H1 (cell line): ENCODE results near the gene ELOA. TPM values are rescaled to one million over a fixed set of nuclear protein-coding genes. Genes with fewer than 3 reads are reported as not detected.

Experiments
- CTCF ChIA-PET: fragments of 300-600 bp; sonication (Branson Sonifier 250); formaldehyde crosslinking; loops from one replicate; lab custom pipeline; 2021; ENCODE audit not compliant: partially characterized antibody; lab: Charles Lee
- POLR2A ChIA-PET: fragments of 300-600 bp; sonication (Branson Sonifier 250); formaldehyde crosslinking; loops from one replicate; lab custom pipeline; 2021; ENCODE audit warnings: inconsistent platforms; ENCODE audit not compliant: partially characterized antibody; lab: Charles Lee
- DNase-seq, 2 experiments: peaks; one replicate each; pipeline versions ENCODE4 v3.0.0 to v3.0.0-alpha.2; 2010 to 2022; ENCODE audit warnings: low spot score in 2 of 2, low read depth in 1 of 2, mixed read lengths in 1 of 2
- FAIRE-seq: peaks from 2 replicates; lab custom pipeline; 2011; peaks lifted over from hg19 to GRCh38; lab: Jason Lieb, UNC
- H2AFZ ChIP-seq: 2 replicates; pipeline ENCODE4 v1.8.1; 2012; ENCODE audit warnings: low read length, inconsistent platforms
- H2AK5ac ChIP-seq: 2 replicates; pipeline ENCODE4 v1.6.1; 2013; ENCODE audit warnings: low read depth, low read length
- H2BK120ac ChIP-seq: replicated peaks from 2 replicates; pipeline ENCODE3; 2013; ENCODE audit warnings: low read depth, low read length, inconsistent platforms
- H2BK12ac ChIP-seq: 2 replicates; pipeline ENCODE4 v1.6.1; 2013; ENCODE audit warnings: low read depth, low read length
- H2BK15ac ChIP-seq: 2 replicates; pipeline ENCODE4 v1.6.1; 2013; ENCODE audit warnings: low read length
- H2BK20ac ChIP-seq: 2 replicates; pipeline ENCODE4 v1.6.1; 2013; ENCODE audit warnings: low read length
- H2BK5ac ChIP-seq: 2 replicates; pipeline ENCODE4 v1.6.1; 2013; ENCODE audit warnings: low read depth, low read length
- H3K14ac ChIP-seq: 2 replicates; pipeline ENCODE4 v1.6.1; 2013; ENCODE audit warnings: inconsistent platforms; ENCODE audit not compliant: insufficient read length
- H3K18ac ChIP-seq: 2 replicates; pipeline ENCODE4 v1.6.1; 2013; ENCODE audit warnings: low read length; ENCODE audit errors: extremely low read depth
- H3K23ac ChIP-seq: 2 replicates; pipeline ENCODE4 v1.6.1; 2013; ENCODE audit warnings: inconsistent platforms; ENCODE audit not compliant: insufficient read length
- H3K23me2 ChIP-seq: 2 replicates; pipeline ENCODE4 v1.6.1; 2013; ENCODE audit warnings: low read depth, low read length
- H3K27ac ChIP-seq: 2 replicates; pipeline ENCODE4 v1.6.1; 2011; ENCODE audit warnings: low read depth, low read length, inconsistent platforms
- H3K27me3 ChIP-seq, 4 experiments: replicated peaks in 1 of 4; 1 replicate in 1 of 4; 2 replicates in 3 of 4; pipeline versions ENCODE4 v1.6.1 to v1.8.1; 2011 to 2013; ENCODE audit warnings: low read length in 3 of 4, mild to moderate bottlenecking in 3 of 4, inconsistent platforms in 2 of 4, mixed read lengths in 2 of 4, moderate library complexity in 1 of 4; ENCODE audit not compliant: control insufficient read depth in 3 of 4, insufficient read depth in 3 of 4; ENCODE audit errors: extremely low read depth in 1 of 4
- H3K36me3 ChIP-seq, 4 experiments: 2 replicates each; pipeline versions ENCODE4 v1.6.1 to v1.8.1; 2011 to 2013; ENCODE audit warnings: mild to moderate bottlenecking in 4 of 4, low read length in 3 of 4, moderate library complexity in 2 of 4, control low read depth in 1 of 4, inconsistent platforms in 1 of 4; ENCODE audit not compliant: insufficient read depth in 4 of 4, control insufficient read depth in 2 of 4
- H3K4ac ChIP-seq: replicated peaks from 2 replicates; pipeline ENCODE3; 2013; ENCODE audit warnings: low read length, low read depth, mixed read lengths, inconsistent platforms; ENCODE audit not compliant: insufficient read length
- H3K4me1 ChIP-seq, 4 experiments: replicated peaks in 1 of 4; 1 replicate in 1 of 4; 2 replicates in 3 of 4; pipeline versions ENCODE4 v1.6.1 to v1.8.1; 2011 to 2013; ENCODE audit warnings: low read length in 3 of 4, inconsistent platforms in 2 of 4, mixed read lengths in 1 of 4; ENCODE audit not compliant: insufficient read depth in 4 of 4, control insufficient read depth in 3 of 4
- H3K4me2 ChIP-seq, 2 experiments: 2 replicates each; pipeline versions ENCODE4 v1.6.1 to v1.8.1; 2011 to 2013; ENCODE audit warnings: low read depth in 2 of 2, low read length in 2 of 2, control low read depth in 1 of 2, inconsistent platforms in 1 of 2, mild to moderate bottlenecking in 1 of 2; ENCODE audit not compliant: insufficient read depth in 1 of 2
- H3K4me3 ChIP-seq, 4 experiments: fragments of 200-600, 300-600 bp in 1 of 4; sonication (generic), shearing (Covaris generic), sonication (Bioruptor Twin) in 1 of 4; 2 replicates each; pipeline versions ENCODE4 v1.5.1 to v1.8.1; 2011 to 2016; ENCODE audit warnings: low read length in 4 of 4, low read depth in 3 of 4, control low read depth in 2 of 4, inconsistent platforms in 2 of 4, mild to moderate bottlenecking in 2 of 4, mixed read lengths in 1 of 4, moderate library complexity in 1 of 4; ENCODE audit not compliant: insufficient read depth in 2 of 4; ENCODE audit errors: extremely low read depth in 1 of 4
- H3K56ac ChIP-seq: replicated peaks from 2 replicates; pipeline ENCODE3; 2013; ENCODE audit warnings: low read depth, mild to moderate bottlenecking, mixed read lengths, low read length, inconsistent platforms; ENCODE audit not compliant: insufficient read length
- H3K79me1 ChIP-seq: 2 replicates; pipeline ENCODE4 v1.6.1; 2013; ENCODE audit warnings: low read depth, low read length, control low read depth
- H3K79me2 ChIP-seq, 2 experiments: 2 replicates each; pipeline versions ENCODE4 v1.6.1 to v1.8.1; 2012 to 2013; ENCODE audit warnings: low read length in 2 of 2, mild to moderate bottlenecking in 2 of 2, inconsistent platforms in 1 of 2; ENCODE audit not compliant: insufficient read depth in 2 of 2, control insufficient read depth in 1 of 2
- H3K9ac ChIP-seq, 4 experiments: replicated peaks in 1 of 4; 1 replicate in 1 of 4; 2 replicates in 3 of 4; pipeline versions ENCODE4 v1.6.1 to v1.8.1; 2011 to 2013; ENCODE audit warnings: low read depth in 3 of 4, low read length in 3 of 4, control low read depth in 2 of 4, mild to moderate bottlenecking in 2 of 4, moderate library complexity in 2 of 4, inconsistent platforms in 1 of 4; ENCODE audit errors: extremely low read depth in 1 of 4
- H3K9me3 ChIP-seq, 2 experiments: 2 replicates each; pipeline versions ENCODE4 v1.6.1 to v1.8.1; 2012 to 2013; ENCODE audit warnings: mild to moderate bottlenecking in 2 of 2, moderate library complexity in 2 of 2, control low read depth in 1 of 2, inconsistent platforms in 1 of 2, low read depth in 1 of 2, low read length in 1 of 2, mixed read lengths in 1 of 2; ENCODE audit not compliant: insufficient read depth in 2 of 2
- H4K20me1 ChIP-seq, 2 experiments: replicated peaks in 1 of 2; 2 replicates each; pipeline versions ENCODE3 to v1.8.1; 2011 to 2013; ENCODE audit warnings: inconsistent platforms in 2 of 2, low read length in 2 of 2, mild to moderate bottlenecking in 1 of 2; ENCODE audit not compliant: insufficient read depth in 2 of 2, control insufficient read depth in 1 of 2
- H4K5ac ChIP-seq: 2 replicates; pipeline ENCODE4 v1.6.1; 2013; ENCODE audit warnings: low read length, low read depth, mixed read lengths, inconsistent platforms; ENCODE audit not compliant: insufficient read length
- H4K8ac ChIP-seq: 2 replicates; pipeline ENCODE4 v1.8.0; 2013; ENCODE audit warnings: mild to moderate bottlenecking, moderate library complexity, low read length, inconsistent platforms; ENCODE audit not compliant: insufficient read depth; ENCODE audit errors: extremely low read depth
- H4K91ac ChIP-seq: replicated peaks from 2 replicates; pipeline ENCODE3; 2013; ENCODE audit warnings: low read length, mixed read lengths, inconsistent platforms; ENCODE audit not compliant: insufficient read length
- CBX5 ChIP-seq: fragments of 300-800, 300-1000 bp; sonication (generic); IDR thresholded peaks from 2 replicates; pipeline ENCODE4 v1.7.1; 2016; ENCODE audit warnings: antibody characterized with exemption, low read length, low read depth
- CEBPB ChIP-seq: IDR thresholded peaks from 2 replicates; pipeline ENCODE4 v1.6.1; 2012; ENCODE audit warnings: low read depth, low read length
- EP300 ChIP-seq, 2 experiments: IDR thresholded peaks; 1 replicate in 1 of 2; 2 replicates in 1 of 2; pipeline ENCODE4 v1.6.1; 2011 to 2012; ENCODE audit warnings: low read depth in 2 of 2, low read length in 2 of 2, mild to moderate bottlenecking in 2 of 2, borderline replicate concordance in 1 of 2, inconsistent platforms in 1 of 2, moderate library complexity in 1 of 2
- HDAC2 ChIP-seq, 2 experiments: fragments of 300-600 bp in 1 of 2; sonication (generic) in 1 of 2; IDR thresholded peaks; 2 replicates each; pipeline ENCODE4 v1.6.1; 2011 to 2012; ENCODE audit warnings: low read depth in 2 of 2, low read length in 2 of 2, mild to moderate bottlenecking in 2 of 2, moderate library complexity in 2 of 2, borderline replicate concordance in 1 of 2, inconsistent platforms in 1 of 2
- POLR2AphosphoS5 ChIP-seq: IDR thresholded peaks from 2 replicates; pipeline ENCODE4 v1.6.1; 2011; ENCODE audit warnings: low read depth, low read length
- RAD21 ChIP-seq, 2 experiments: IDR thresholded peaks in 1 of 2; conservative IDR thresholded peaks in 1 of 2; 2 replicates each; pipeline ENCODE4 v1.6.1; 2011; ENCODE audit warnings: low read depth in 2 of 2, low read length in 2 of 2, improper control_type of control experiment in 1 of 2, inconsistent platforms in 1 of 2, mild to moderate bottlenecking in 1 of 2, moderate library complexity in 1 of 2
- SP1 ChIP-seq: IDR thresholded peaks from 2 replicates; pipeline ENCODE4 v1.6.1; 2011; ENCODE audit warnings: low read depth, low read length
- TEAD4 ChIP-seq: IDR thresholded peaks from 2 replicates; pipeline ENCODE4 v1.6.1; 2012; ENCODE audit warnings: low read depth, low read length, inconsistent platforms, mixed read lengths
- YY1 ChIP-seq: IDR thresholded peaks from 2 replicates; pipeline ENCODE4 v1.6.1; 2011; ENCODE audit warnings: low read depth, mild to moderate bottlenecking, low read length
- WGBS, 2 experiments: shearing (Covaris generic) in 1 of 2; methylation state at CpG; one replicate each; pipeline versions ENCODE4 v1.1.6 to v1.1.7; 2013 to 2015; ENCODE audit warnings: low lambda C conversion rate in 2 of 2, mixed read lengths in 2 of 2, inconsistent platforms in 1 of 2, low coverage in 1 of 2, missing lambda C conversion rate in 1 of 2; ENCODE audit not compliant: insufficient replicate concordance in 2 of 2, insufficient coverage in 1 of 2, insufficient read length in 1 of 2; ENCODE audit errors: extremely low coverage in 1 of 2, missing lambda C conversion rate in 1 of 2; 5-methylcytosine and 5-hydroxymethylcytosine counted together
- polyA plus RNA-seq, 7 experiments: library from polyadenylated mRNA; depleted of rRNA in 3 of 7; stranded (reverse) in 5 of 7; unstranded in 2 of 7; fragments of >200 nt in 5 of 7; fragments of 200-250 nt in 2 of 7; gene quantifications; 1 replicate in 5 of 7; 2 replicates in 1 of 7; 4 replicates in 1 of 7; pipeline versions ENCODE4 v1.2.1 to v1.2.3, GENCODE V29; 2011 to 2013; ENCODE audit warnings: missing spikeins in 2 of 7, mixed read lengths in 2 of 7
- total RNA-seq: library from RNA; stranded (reverse); fragmentation: NEBNext Ultra II Directional; extraction: Animal tissue kit (Norgen Biotek cat#: 25700); gene quantifications from 2 replicates; pipeline ENCODE4 v1.2.1, GENCODE V29; 2021
- TF ChIP-seq, protein P1 (sequence below), 3 experiments: IDR thresholded peaks; 1 replicate in 2 of 3; 2 replicates in 1 of 3; pipeline versions ENCODE4 v1.5.1 to v1.6.1; 2011; ENCODE audit warnings: low read length in 3 of 3, mild to moderate bottlenecking in 3 of 3, inconsistent platforms in 2 of 3, low read depth in 1 of 3, moderate library complexity in 1 of 3; ENCODE audit not compliant: insufficient read depth in 1 of 3; ENCODE audit errors: control extremely low read depth in 1 of 3

ELOA gene
- total and polyA plus RNA-seq, 2 of the 8 experiments (the other 6 are each of a cell fraction or from before 2014, with no cell fraction given), result 15.7 to 61.1 TPM

DNA sequence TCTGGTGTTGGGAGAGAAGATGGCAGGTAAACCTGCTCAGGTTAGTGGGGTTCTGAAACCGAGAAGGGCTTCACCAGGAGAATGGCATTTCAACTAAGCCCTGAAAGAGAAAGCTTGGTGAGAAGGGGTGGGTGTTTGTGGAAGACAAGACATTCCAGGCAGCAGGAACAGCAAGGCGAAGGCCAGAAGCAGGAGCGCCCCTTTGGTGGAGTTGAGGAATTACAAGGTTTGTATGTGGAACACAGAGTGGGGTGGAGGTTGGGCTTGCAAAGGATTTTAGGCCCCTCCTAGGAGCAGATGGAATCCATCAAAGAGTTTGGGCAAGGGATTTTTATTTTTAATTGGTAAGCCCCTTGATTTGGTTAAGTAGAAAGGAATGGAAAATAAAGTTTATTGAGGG lies 24.8 kb upstream of the ELOA start:
- peaks cover 3 to 13% of the 10 kb centered on the region in 2 experiments for H4K20me1 ChIP-seq
- POLR2A ChIA-PET, result interaction anchor here (1.0 to 4.3 kb wide), 4 partner anchors 14 to 25 kb away, joined by 7 to 90 read pairs (median 22); partner anchors contain the start of genes ELOA and RPL11
- FAIRE-seq (peak; percentile 97), DNase-seq (peak; percentile 59 to 75)
- no peaks in the 10 kb centered on the region for H3K36me3 ChIP-seq
- H2BK12ac ChIP-seq, result no peak overlapping the region
- H3K18ac ChIP-seq, result no peak overlapping the region
- no peak overlapping the region for H3K56ac ChIP-seq
- H3K23me2 ChIP-seq, result no peaks in the 10 kb centered on the region
- no peak overlapping the region for H3K4me2 ChIP-seq
- H3K23ac ChIP-seq, result no peak overlapping the region
- no peak overlapping the region for H4K5ac ChIP-seq
- H4K8ac ChIP-seq, result no peak overlapping the region
- no peak overlapping the region for H3K4me3 ChIP-seq
- H4K91ac ChIP-seq, result no peak overlapping the region
- H3K4ac ChIP-seq, result no peak overlapping the region
- H2BK15ac ChIP-seq, result no peak overlapping the region
- H3K27me3 ChIP-seq, result no peaks in the 10 kb centered on the region
- H2AFZ ChIP-seq, result no peak overlapping the region
- no peak overlapping the region for H3K14ac ChIP-seq
- H3K4me1 ChIP-seq, result no peaks in the 10 kb centered on the region
- no peak overlapping the region for H2BK20ac ChIP-seq
- no peaks in the 10 kb centered on the region for H3K9me3 ChIP-seq
- 16% methylated on average over 3 of the region's 3 CpGs; no CpG with 5 or more reads in 1 of the 2 experiments for WGBS, 2 experiments
- H2BK120ac ChIP-seq, result no peak overlapping the region
- H3K27ac ChIP-seq, result no peak overlapping the region
- no peak overlapping the region for H3K9ac ChIP-seq
- CTCF ChIA-PET, result interaction anchor here (0.6 to 2.6 kb wide), 21 partner anchors 8 to 805 kb away, joined by 3 to 17 read pairs (median 4); partner anchors contain the start of gene RPL11
- no peak overlapping the region for H2AK5ac ChIP-seq
- no peak overlapping the region for H2BK5ac ChIP-seq
- peaks cover 12% of the 10 kb centered on the region for H3K79me1 ChIP-seq
- peaks cover 0 to 19% of the 10 kb centered on the region in 2 experiments; a peak in 1 of 4 replicates for H3K79me2 ChIP-seq
- TF ChIP-seq RAD21 (IDR thresholded peaks at IDR 0.05 in 1 of 2, conservative IDR thresholded peaks at IDR 0.05 in 1 of 2; ENCODE audit: low read depth in 2 of 2, low read length in 2 of 2) (peak; percentile 46 to 61), SP1 (peak; percentile 59; the same call in 1 of the 2 replicates), TEAD4 (peak; percentile 97), CEBPB (no peak), HDAC2 (IDR thresholded peaks at IDR 0.05; ENCODE audit: borderline replicate concordance in 1 of 2, low read depth in 2 of 2, low read length in 2 of 2) (0 out of 4 replicates have a peak, but pooled peaks have one; percentile 26 to 54), EP300 (IDR thresholded peaks at IDR 0.05; ENCODE audit: borderline replicate concordance in 1 of 2, low read depth in 2 of 2, low read length in 2 of 2) (peak in 1 of 2 experiments; percentile 15; a peak in 1 of 3 replicates), YY1 (0 out of 2 replicates have a peak, but pooled peaks have one; percentile 41), CBX5 (no peak), POLR2AphosphoS5 (no peak)
- TF ChIP-seq, protein P1, sequence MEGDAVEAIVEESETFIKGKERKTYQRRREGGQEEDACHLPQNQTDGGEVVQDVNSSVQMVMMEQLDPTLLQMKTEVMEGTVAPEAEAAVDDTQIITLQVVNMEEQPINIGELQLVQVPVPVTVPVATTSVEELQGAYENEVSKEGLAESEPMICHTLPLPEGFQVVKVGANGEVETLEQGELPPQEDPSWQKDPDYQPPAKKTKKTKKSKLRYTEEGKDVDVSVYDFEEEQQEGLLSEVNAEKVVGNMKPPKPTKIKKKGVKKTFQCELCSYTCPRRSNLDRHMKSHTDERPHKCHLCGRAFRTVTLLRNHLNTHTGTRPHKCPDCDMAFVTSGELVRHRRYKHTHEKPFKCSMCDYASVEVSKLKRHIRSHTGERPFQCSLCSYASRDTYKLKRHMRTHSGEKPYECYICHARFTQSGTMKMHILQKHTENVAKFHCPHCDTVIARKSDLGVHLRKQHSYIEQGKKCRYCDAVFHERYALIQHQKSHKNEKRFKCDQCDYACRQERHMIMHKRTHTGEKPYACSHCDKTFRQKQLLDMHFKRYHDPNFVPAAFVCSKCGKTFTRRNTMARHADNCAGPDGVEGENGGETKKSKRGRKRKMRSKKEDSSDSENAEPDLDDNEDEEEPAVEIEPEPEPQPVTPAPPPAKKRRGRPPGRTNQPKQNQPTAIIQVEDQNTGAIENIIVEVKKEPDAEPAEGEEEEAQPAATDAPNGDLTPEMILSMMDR (IDR thresholded peaks at IDR 0.05; ENCODE audit: control extremely low read depth in 1 of 3, insufficient read depth in 1 of 3, low read depth in 1 of 3, low read length in 3 of 3), result peak; percentile 72 to 97 (median 84)
